NT2/D1 (cell line): ENCODE data around the gene LTBP4.

ENCODE experiments used
- YY1 ChIP-seq: IDR thresholded peaks from 2 replicates; pipeline ENCODE4 v1.6.1; 2011; ENCODE audit not compliant: insufficient read length, insufficient read depth
- ZNF274 ChIP-seq: IDR thresholded peaks from 2 replicates; pipeline ENCODE4 v1.6.1; 2011; ENCODE audit warnings: mild to moderate bottlenecking, low read depth, low read length

DNA sequence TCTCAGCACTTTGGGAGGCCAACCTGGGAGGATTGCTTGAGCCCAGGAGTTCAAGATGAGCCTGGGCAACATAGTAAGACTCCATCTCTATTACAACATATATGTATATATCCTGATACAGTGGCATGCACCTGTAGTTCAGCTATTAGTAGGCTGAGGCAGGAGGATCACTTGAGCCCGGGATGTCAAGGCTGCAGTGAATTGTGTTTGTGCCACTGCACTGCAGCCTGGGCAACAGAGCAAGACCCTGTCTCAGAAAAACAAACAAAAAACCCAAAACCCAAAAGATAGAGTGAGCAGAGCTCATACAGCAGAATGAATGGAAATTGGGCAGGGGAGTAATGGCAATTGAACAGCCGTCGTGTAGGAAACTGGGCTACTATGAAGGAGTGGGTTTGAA is 41.8 kb upstream of the LTBP4 start:
- TF ChIP-seq YY1 (no peak), ZNF274 (no peak)
